Measurements from ENCODE around the gene AUNIP.

- TF ChIP-seq, protein P1, sequence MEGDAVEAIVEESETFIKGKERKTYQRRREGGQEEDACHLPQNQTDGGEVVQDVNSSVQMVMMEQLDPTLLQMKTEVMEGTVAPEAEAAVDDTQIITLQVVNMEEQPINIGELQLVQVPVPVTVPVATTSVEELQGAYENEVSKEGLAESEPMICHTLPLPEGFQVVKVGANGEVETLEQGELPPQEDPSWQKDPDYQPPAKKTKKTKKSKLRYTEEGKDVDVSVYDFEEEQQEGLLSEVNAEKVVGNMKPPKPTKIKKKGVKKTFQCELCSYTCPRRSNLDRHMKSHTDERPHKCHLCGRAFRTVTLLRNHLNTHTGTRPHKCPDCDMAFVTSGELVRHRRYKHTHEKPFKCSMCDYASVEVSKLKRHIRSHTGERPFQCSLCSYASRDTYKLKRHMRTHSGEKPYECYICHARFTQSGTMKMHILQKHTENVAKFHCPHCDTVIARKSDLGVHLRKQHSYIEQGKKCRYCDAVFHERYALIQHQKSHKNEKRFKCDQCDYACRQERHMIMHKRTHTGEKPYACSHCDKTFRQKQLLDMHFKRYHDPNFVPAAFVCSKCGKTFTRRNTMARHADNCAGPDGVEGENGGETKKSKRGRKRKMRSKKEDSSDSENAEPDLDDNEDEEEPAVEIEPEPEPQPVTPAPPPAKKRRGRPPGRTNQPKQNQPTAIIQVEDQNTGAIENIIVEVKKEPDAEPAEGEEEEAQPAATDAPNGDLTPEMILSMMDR (IDR thresholded peaks at IDR 0.05; ENCODE audit: insufficient read depth, low read length, poor library complexity, severe bottlenecking) = peak; percentile 35
- TF ChIP-seq EZH2phosphoT487 (conservative IDR thresholded peaks at IDR 0.05; ENCODE audit: low read length) = no peak
These were observed 21.9 kb downstream of the AUNIP start for GRCh38 chr1:25837262-25837875.
